A549 (cell line): ENCODE results near the gene ASCL2. TPM values are rescaled to one million over a fixed set of nuclear protein-coding genes. Genes with fewer than 3 reads are reported as not detected.

ENCODE experiments used
- ATAC-seq, 2 experiments: fragments of 200-7000 bp in 1 of 2; fragments of >200 bp in 1 of 2; cut with Nextera tagmentation in 1 of 2; cut with Tn5 transposase in 1 of 2; 3 replicates each; pipeline versions ENCODE4 v1.8.0 to v1.9.1; 2018 to 2020; ENCODE audit warnings: mild to moderate bottlenecking in 1 of 2, moderate library complexity in 1 of 2
- CTCF ChIA-PET: fragments of 300-600 bp; sonication (Branson Sonifier 250); formaldehyde crosslinking; extraction: SDS; loops from one replicate; lab custom pipeline; 2021; ENCODE audit warnings: antibody characterized with exemption, inconsistent platforms; lab: Yijun Ruan, JAX
- POLR2A ChIA-PET: fragments of 350-600 bp; formaldehyde crosslinking; extraction: SDS; loops from one replicate; lab custom pipeline; 2021; ENCODE audit warnings: antibody characterized with exemption, inconsistent platforms; lab: Yijun Ruan, JAX
- DNase-seq, 2 experiments: peaks; one replicate each; pipeline versions ENCODE4 v3.0.0 to v3.0.0-alpha.2; 2011 to 2016; ENCODE audit warnings: low read depth in 1 of 2, low spot score in 1 of 2
- FAIRE-seq: peaks from 2 replicates; lab custom pipeline; 2011; peaks lifted over from hg19 to GRCh38; lab: Jason Lieb, UNC
- H3K27ac ChIP-seq, 2 experiments: fragments of >200 bp; sonication (Bioruptor Twin); formaldehyde crosslinking; 3 replicates each; pipeline ENCODE4 v1.5.1; 2016 to 2017
- H3K4me1 ChIP-seq: fragments of >200 bp; sonication (Bioruptor Twin); formaldehyde crosslinking; 3 replicates; pipeline ENCODE4 v1.6.1; 2016
- H3K4me2 ChIP-seq: fragments of >200 bp; sonication (Bioruptor Twin); formaldehyde crosslinking; 3 replicates; pipeline ENCODE4 v1.6.1; 2016
- H3K4me3 ChIP-seq: fragments of >200 bp; sonication (Bioruptor Twin); formaldehyde crosslinking; 3 replicates; pipeline ENCODE4 v1.5.1; 2016
- H3K9me3 ChIP-seq: fragments of >200 bp; sonication (Bioruptor Twin); formaldehyde crosslinking; 3 replicates; pipeline ENCODE4 v1.6.1; 2016
- BHLHE40 ChIP-seq: IDR thresholded peaks from 2 replicates; pipeline ENCODE4 v1.6.1; 2012; ENCODE audit warnings: low read depth, low read length, inconsistent platforms
- CBX2 ChIP-seq: fragments of 200-600 bp; sonication (generic); IDR thresholded peaks from 2 replicates; pipeline ENCODE4 v1.6.1; 2016; ENCODE audit warnings: low read depth, mild to moderate bottlenecking, borderline replicate concordance
- CBX8 ChIP-seq: fragments of 200-600 bp; sonication (generic); IDR thresholded peaks from 2 replicates; pipeline ENCODE4 v1.6.1; 2016
- FOSB ChIP-seq: fragments of 250-450 bp; sonication (Bioruptor Pico); IDR thresholded peaks from 2 replicates; pipeline ENCODE4 v1.5.0; 2020; ENCODE audit warnings: mild to moderate bottlenecking, moderate library complexity
- HDAC2 ChIP-seq: fragments of 200-600 bp; sonication (generic); IDR thresholded peaks from 2 replicates; pipeline ENCODE4 v1.6.1; 2016
- HOXB13 ChIP-seq: fragments of 250-450 bp; sonication (Bioruptor Pico); IDR thresholded peaks from 2 replicates; pipeline ENCODE4 v1.5.0; 2020; ENCODE audit warnings: low read depth, mild to moderate bottlenecking, moderate library complexity
- JUN ChIP-seq, 2 experiments: fragments of >200 bp; sonication (Bioruptor Twin); formaldehyde crosslinking; IDR thresholded peaks; 2 replicates in 1 of 2; 3 replicates in 1 of 2; pipeline ENCODE4 v1.6.1; 2016 to 2017
- KDM1A ChIP-seq: fragments of 200-600 bp; sonication (generic); IDR thresholded peaks from 2 replicates; pipeline ENCODE4 v1.6.1; 2016; ENCODE audit warnings: low read depth, mild to moderate bottlenecking
- KDM5A ChIP-seq: fragments of 200-600 bp; sonication (generic); IDR thresholded peaks from 2 replicates; pipeline ENCODE4 v1.6.1; 2016; ENCODE audit warnings: antibody characterized with exemption, mild to moderate bottlenecking
- PHF8 ChIP-seq: fragments of 200-600 bp; sonication (generic); IDR thresholded peaks from 2 replicates; pipeline ENCODE4 v1.6.1; 2016; ENCODE audit warnings: low read depth, mild to moderate bottlenecking, antibody characterized with exemption, moderate library complexity, borderline replicate concordance
- RFX5 ChIP-seq: fragments of 450-650 bp; IDR thresholded peaks from 2 replicates; pipeline ENCODE4 v1.7.1; 2014; ENCODE audit warnings: antibody characterized with exemption, mild to moderate bottlenecking, moderate library complexity
- ZC3H11A ChIP-seq: fragments of 450-650 bp; IDR thresholded peaks from 2 replicates; pipeline ENCODE4 v1.6.1; 2014; ENCODE audit warnings: antibody characterized with exemption, mild to moderate bottlenecking
- ZFP36 ChIP-seq: fragments of 450-650 bp; IDR thresholded peaks from 2 replicates; pipeline ENCODE4 v1.6.1; 2014; ENCODE audit warnings: borderline replicate concordance; ENCODE audit not compliant: partially characterized antibody
- ZNF302 ChIP-seq: fragments of 250-450 bp; sonication (Bioruptor Pico); IDR thresholded peaks from 2 replicates; pipeline ENCODE4 v1.9.0; 2021; ENCODE audit warnings: inconsistent platforms, mild to moderate bottlenecking, moderate library complexity
- WGBS: methylation state at CpG from one replicate; pipeline ENCODE4 v1.1.6; 2017; ENCODE audit errors: missing lambda C conversion rate; 5-methylcytosine and 5-hydroxymethylcytosine counted together
- polyA plus RNA-seq, 4 experiments: library from polyadenylated mRNA; depleted of rRNA in 3 of 4; stranded (reverse); fragments of >200 nt; fragmentation: RNase III in 1 of 4; extraction: RNeasy Plus Mini Kit Qiagen cat#74134 plus additional on column Dnase treatment in 1 of 4; gene quantifications; 2 replicates in 3 of 4; 3 replicates in 1 of 4; pipeline ENCODE4 v1.2.3, GENCODE V29; 2011 to 2017
- TF ChIP-seq, protein P1 (sequence below): fragments of 450-650 bp; IDR thresholded peaks from 2 replicates; pipeline ENCODE4 v1.6.1; 2014; ENCODE audit warnings: antibody characterized with exemption
- TF ChIP-seq, protein P2 (sequence below): fragments of >200 bp; sonication (Bioruptor Twin); formaldehyde crosslinking; IDR thresholded peaks from 3 replicates; pipeline ENCODE4 v1.5.1; 2016
- TF ChIP-seq, protein P3 (sequence below): fragments of 200-600 bp; sonication (generic); IDR thresholded peaks from 2 replicates; pipeline ENCODE4 v1.6.1; 2016; ENCODE audit warnings: antibody characterized with exemption, mild to moderate bottlenecking, moderate library complexity

The ASCL2 gene
- polyA plus RNA-seq, 2 of the 4 experiments (the other 2 are of a cell fraction) = not detected

DNA sequence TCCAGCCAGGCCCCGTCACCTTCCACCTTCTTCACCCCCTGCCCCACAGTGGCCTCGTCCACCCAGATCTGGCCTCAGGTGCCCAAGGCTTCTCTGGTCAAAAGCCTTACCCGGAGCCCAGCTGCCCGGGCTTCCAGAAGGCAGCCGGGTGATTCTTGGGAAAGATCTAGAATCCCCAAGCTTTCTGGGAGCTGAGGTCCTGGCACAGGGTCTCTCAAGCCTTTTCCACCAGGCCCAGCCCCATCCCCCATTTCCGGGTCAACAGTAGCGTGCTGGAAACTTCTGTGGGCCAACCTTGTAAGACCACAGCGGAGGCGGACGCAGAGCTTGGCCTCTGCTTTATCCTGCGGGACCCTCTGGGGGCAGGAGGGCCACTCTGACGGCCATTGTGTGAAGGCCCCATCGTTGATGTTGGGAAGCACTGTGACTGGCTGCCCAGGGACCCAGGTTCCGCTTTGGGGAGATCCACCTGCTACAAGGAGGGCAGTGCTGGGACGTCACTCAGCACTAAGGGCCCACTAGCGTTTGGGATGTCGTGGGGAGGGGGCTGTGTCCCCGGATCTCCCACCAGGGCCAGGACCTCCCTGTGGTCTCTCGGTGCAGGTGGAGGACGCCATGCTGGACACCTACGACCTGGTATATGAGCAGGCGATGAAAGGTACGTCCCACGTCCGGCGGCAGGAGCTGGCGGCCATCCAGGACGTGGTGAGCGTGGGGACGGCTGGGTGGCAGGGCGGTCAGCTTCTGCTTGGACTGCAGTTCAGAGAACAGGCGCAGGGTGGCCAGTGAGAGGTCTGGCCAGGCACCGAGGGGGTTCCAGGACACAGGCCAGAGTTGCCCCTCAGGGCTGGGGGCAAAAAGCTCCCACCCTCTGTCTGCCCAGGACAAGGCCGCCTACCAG lies 42.9 kb upstream of the ASCL2 start:
- ChIA-PET POLR2A (interaction anchor here (1.2 kb wide), 1 partner anchor 65 kb away, joined by 4 read pairs; no protein-coding TSS in a partner anchor), CTCF (interaction anchor here (1.0 to 30.6 kb wide), 4 partner anchors 9 to 100 kb away, joined by 3 to 903 read pairs (median 16); partner anchors contain the start of gene TSSC4)
- DNase-seq = no peak
- peaks cover 8% of the 10 kb centered on the region; the same call in 2 of the 3 replicates for H3K9me3 ChIP-seq
- no peak overlapping the region for H3K4me3 ChIP-seq
- no peak overlapping the region for H3K27ac ChIP-seq
- ATAC-seq = no peak
- no peak overlapping the region for H3K4me2 ChIP-seq
- 91% methylated on average over 27 of the region's 34 CpGs for WGBS
- FAIRE-seq = no peak
- TF ChIP-seq PHF8 (no peak), HOXB13 (CRISPR knock-in tag) (no peak), CBX2 (no peak), FOSB (CRISPR knock-in tag) (no peak), RFX5 (no peak), JUN (IDR thresholded peaks at IDR 0.05) (no peak)
- TF ChIP-seq, protein P1, sequence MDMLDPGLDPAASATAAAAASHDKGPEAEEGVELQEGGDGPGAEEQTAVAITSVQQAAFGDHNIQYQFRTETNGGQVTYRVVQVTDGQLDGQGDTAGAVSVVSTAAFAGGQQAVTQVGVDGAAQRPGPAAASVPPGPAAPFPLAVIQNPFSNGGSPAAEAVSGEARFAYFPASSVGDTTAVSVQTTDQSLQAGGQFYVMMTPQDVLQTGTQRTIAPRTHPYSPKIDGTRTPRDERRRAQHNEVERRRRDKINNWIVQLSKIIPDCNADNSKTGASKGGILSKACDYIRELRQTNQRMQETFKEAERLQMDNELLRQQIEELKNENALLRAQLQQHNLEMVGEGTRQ = no peak
- TF ChIP-seq, protein P2, sequence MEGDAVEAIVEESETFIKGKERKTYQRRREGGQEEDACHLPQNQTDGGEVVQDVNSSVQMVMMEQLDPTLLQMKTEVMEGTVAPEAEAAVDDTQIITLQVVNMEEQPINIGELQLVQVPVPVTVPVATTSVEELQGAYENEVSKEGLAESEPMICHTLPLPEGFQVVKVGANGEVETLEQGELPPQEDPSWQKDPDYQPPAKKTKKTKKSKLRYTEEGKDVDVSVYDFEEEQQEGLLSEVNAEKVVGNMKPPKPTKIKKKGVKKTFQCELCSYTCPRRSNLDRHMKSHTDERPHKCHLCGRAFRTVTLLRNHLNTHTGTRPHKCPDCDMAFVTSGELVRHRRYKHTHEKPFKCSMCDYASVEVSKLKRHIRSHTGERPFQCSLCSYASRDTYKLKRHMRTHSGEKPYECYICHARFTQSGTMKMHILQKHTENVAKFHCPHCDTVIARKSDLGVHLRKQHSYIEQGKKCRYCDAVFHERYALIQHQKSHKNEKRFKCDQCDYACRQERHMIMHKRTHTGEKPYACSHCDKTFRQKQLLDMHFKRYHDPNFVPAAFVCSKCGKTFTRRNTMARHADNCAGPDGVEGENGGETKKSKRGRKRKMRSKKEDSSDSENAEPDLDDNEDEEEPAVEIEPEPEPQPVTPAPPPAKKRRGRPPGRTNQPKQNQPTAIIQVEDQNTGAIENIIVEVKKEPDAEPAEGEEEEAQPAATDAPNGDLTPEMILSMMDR = no peak
- TF ChIP-seq, all 56 proteins: peak for 0
- H3K4me1 ChIP-seq = peaks cover 4% of the 10 kb centered on the region; the same call in 1 of the 3 replicates

DNA sequence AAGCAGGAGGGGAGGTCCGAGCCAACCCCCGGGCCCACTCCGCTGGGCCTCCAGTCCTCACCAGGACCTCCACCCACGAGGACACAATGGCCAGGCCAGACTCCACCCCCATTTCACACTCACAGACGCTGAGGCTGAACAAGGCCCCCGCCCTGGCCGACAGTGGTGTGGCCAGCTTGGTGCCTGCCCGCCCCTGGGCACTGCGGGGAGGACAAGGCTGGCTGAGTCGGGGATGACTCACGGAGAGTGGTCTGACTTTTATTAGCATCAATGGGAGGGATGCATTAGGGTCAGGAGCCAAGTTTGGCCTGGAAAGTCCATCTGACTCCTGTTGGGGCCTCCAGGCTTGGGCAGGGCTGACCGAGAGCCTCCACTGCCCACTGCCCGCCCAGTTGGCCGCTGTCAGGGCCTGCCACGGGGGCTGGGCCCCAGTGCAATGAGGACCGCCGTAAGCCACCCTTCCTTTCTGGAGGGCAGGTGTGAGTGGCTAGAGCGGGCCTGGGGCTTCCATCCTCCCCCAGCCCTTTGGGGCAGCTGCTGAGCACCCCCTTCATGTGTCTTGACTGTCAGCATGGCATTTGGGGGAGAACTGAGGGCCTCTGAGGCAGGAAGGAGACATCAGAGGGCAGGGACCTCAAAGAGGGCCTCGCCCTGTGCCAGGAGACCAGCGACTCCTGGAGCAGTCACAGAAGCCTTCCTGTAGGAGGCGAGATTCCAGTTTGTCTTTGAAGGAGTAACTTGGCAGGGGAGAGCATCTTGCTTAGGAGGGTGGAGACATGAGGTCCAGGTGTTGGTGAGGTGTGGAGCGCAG lies 42.0 kb upstream of the ASCL2 start:
- WGBS = 79% methylated on average over 12 of the region's 22 CpGs
- DNase-seq (no peak), ATAC-seq (peak in 1 of 2 experiments; percentile 9; a peak in 1 of 6 replicates), FAIRE-seq (no peak)
- ChIA-PET CTCF (interaction anchor here (1.0 to 30.6 kb wide), 8 partner anchors 8 to 220 kb away, joined by 3 to 903 read pairs (median 6); partner anchors contain the start of gene TSSC4), POLR2A (interaction anchor here (1.3 kb wide), 1 partner anchor 64 kb away, joined by 4 read pairs; the partner anchor contains the start of gene CD81)
- peaks cover 4% of the 10 kb centered on the region; the same call in 1 of the 3 replicates for H3K4me1 ChIP-seq
- peaks cover 4% of the 10 kb centered on the region; the same call in 2 of the 3 replicates for H3K9me3 ChIP-seq
- no peak overlapping the region for H3K4me3 ChIP-seq
- H3K4me2 ChIP-seq = no peak overlapping the region
- no peak for TF ChIP-seq BHLHE40
- TF ChIP-seq ZFP36 = peak; percentile 68
- H3K27ac ChIP-seq = peak overlapping the region in 1 of 2 experiments; percentile 13; a peak in 1 of 6 replicates

DNA sequence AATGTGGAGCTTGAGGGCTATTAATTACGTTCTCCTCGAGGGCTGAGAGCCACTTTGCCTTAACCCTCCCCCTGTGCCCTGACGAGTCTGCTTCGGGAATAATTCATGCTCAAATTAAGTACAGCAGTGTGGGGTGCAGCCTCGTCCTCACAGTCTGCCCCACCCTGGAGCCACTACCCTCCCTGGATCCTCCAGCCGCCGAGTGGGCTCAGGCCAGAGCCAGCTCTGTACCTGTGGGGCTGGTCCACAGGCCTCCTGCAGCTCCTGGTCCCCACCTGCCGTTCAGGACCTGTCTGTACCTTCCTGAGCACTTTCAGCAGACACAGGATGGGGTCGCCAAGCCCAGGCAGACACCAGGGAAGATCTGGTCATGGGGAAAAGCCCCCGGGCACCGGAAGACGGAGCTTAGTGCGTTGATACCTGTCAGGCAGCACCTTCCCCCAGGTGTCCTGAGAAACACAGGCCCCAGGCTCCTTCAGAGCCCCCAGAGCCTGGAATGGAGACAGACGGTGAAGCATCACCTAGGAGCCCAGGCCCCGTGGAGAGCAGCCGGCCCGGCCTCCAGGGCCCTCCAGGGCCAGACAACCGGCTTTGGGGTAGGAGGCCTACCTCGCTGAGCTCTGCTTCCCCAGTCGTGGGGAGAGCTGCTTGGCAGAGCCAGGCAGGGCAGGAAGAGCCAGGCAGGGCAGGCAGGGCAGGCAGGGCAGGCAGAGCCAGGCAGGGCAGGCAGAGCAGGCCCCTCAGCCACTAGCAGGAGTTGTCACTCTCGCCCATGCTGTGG lies 41.2 kb upstream of the ASCL2 start:
- 72% methylated on average over 17 of the region's 21 CpGs for WGBS
- no peak overlapping the region for H3K4me3 ChIP-seq
- ChIA-PET CTCF (interaction anchor here (1.0 to 30.6 kb wide), 7 partner anchors 8 to 221 kb away, joined by 3 to 903 read pairs (median 5); partner anchors contain the start of gene TSSC4), POLR2A (interaction anchor here (1.3 kb wide), 1 partner anchor 65 kb away, joined by 4 read pairs; the partner anchor contains the start of gene CD81)
- H3K4me1 ChIP-seq = peaks cover 4% of the 10 kb centered on the region; the same call in 1 of the 3 replicates
- H3K27ac ChIP-seq = no peak overlapping the region
- H3K4me2 ChIP-seq = no peak overlapping the region
- DNase-seq = no peak
- ATAC-seq = peak; percentile 4 to 20; a peak in 3 of 6 replicates
- no peaks in the 10 kb centered on the region for H3K9me3 ChIP-seq
- TF ChIP-seq HDAC2 (no peak), CBX8 (no peak), ZNF302 (CRISPR knock-in tag) (no peak), KDM5A (no peak), ZC3H11A (no peak), PHF8 (no peak), KDM1A (no peak), ZFP36 (no peak)
- TF ChIP-seq, protein P3, sequence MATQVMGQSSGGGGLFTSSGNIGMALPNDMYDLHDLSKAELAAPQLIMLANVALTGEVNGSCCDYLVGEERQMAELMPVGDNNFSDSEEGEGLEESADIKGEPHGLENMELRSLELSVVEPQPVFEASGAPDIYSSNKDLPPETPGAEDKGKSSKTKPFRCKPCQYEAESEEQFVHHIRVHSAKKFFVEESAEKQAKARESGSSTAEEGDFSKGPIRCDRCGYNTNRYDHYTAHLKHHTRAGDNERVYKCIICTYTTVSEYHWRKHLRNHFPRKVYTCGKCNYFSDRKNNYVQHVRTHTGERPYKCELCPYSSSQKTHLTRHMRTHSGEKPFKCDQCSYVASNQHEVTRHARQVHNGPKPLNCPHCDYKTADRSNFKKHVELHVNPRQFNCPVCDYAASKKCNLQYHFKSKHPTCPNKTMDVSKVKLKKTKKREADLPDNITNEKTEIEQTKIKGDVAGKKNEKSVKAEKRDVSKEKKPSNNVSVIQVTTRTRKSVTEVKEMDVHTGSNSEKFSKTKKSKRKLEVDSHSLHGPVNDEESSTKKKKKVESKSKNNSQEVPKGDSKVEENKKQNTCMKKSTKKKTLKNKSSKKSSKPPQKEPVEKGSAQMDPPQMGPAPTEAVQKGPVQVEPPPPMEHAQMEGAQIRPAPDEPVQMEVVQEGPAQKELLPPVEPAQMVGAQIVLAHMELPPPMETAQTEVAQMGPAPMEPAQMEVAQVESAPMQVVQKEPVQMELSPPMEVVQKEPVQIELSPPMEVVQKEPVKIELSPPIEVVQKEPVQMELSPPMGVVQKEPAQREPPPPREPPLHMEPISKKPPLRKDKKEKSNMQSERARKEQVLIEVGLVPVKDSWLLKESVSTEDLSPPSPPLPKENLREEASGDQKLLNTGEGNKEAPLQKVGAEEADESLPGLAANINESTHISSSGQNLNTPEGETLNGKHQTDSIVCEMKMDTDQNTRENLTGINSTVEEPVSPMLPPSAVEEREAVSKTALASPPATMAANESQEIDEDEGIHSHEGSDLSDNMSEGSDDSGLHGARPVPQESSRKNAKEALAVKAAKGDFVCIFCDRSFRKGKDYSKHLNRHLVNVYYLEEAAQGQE = no peak
- FAIRE-seq = no peak
